C1 segment of cervical spinal cord (tissue), 14 donors: ENCODE results near the gene ADAMTS2.

Experiments
- DNase-seq, 14 donors: peaks; one replicate each; lab custom pipeline; 2025; lab: John Stamatoyannopoulos, UW

Gene ADAMTS2

DNA sequence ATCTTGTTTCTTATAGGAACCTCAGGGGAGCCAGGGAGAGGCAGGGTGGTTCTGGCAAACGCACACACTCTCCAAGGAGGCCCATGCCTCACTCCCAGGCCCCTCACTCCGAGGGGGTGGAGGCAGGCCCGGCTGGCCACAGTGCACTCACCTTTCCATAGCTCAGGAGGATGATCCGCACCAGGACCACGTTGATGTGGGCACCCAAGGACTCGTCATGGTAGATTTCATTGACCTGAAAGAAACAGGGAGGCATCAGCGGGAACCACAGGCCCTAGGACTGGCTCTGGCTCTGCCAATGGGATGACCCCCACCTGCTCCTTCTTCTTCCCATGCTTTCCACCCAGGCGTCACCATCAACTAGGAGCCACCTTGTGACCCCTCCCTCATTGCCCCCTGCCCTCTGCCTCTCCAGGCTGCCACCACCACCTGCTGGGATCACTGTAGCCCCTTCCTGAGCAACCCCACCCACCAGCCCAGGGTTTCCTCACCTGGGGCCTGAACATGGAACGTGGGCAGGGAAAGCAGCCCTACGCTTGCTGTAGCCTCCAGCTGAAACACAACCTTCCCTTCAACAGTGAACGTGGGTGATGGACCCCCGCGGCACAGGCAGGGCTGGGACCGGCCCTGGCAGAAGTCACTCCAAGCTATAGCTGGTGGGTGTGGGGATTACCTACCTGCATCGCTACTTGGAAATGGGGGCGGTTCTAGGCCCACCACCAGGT, 164.2 kb downstream of the ADAMTS2 start:
- DNase-seq, result no peak

- no peak for DNase-seq
These were observed 165.1 kb downstream of the ADAMTS2 start for GRCh38 chr5:179180061-179180610.

GRCh38 chr5:179177711-179178575, 167.3 kb downstream of the ADAMTS2 start:
- DNase-seq, result peak in 1 of 14 donors; percentile 7

DNA sequence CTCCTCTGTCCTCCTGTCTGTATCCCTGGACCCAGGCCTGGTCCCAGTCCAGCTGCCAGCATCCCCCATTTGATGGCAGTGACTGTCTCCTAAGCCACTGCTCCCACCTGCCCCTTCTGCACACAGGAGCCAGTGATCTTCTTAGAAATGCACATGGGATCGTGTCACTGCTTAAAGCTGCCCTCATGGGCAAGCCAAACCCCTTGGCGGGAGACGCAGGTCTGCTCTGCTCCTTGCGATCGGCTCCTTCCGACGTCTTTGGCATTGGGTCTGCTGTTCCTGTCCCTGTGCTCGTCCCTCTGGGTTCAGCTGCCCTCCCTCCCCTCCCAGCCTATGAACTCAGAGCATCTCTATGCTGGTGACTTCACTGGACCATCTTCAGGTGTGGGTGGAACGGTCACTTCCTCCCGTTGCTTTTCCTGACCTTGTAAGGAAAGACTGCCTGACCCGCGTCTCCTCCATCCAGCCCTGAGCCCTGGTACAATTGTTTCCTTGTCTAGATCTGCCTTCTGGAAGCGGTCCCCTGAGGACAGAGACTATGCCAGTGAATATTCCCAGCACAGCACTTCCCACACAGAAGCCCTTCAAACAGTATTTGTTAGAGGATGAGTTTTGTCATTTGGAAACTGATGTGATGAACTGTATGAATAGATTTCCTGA, 168.6 kb downstream of the ADAMTS2 start:
- peak in 2 of 14 donors; percentile 5 to 20 for DNase-seq

- no peak for DNase-seq
These were observed 169.1 kb downstream of the ADAMTS2 start for GRCh38 chr5:179176166-179176565.

- DNase-seq, result no peak
These were observed 173.2 kb downstream of the ADAMTS2 start for GRCh38 chr5:179171816-179172745.

DNA sequence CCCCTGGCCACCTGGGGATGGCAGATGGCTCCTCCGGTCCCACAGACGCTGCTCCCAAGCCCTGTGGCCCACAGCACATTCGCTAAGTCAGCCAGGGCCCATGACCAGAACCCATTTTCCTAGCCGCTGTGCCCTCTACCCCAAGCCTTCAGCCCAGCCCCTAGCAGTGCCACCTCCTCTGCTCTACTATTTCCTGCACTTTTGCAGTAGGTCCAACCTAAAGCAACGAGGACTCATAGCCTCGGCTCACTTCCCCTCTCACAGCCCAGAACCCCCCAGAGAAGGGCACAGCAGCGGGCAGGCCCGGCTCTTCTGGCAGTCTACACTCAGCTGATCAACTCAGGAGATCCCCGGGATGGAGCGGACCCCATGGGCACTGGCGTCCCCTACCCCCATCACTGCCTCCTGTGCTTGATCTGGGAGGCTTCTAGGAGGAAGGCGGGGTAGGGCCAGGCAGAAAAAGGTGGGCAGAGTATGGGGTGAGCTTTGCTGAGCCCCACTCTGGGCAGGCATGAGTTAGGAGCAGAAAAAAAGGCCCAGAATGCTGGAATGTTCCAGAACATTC, 173.9 kb downstream of the ADAMTS2 start:
- DNase-seq, result no peak

GRCh38 chr5:179170606-179171005, 174.7 kb downstream of the ADAMTS2 start:
- DNase-seq, result no peak

GRCh38 chr5:179169836-179170235, 175.4 kb downstream of the ADAMTS2 start:
- DNase-seq, result no peak

- no peak for DNase-seq
These were observed 176.6 kb downstream of the ADAMTS2 start for GRCh38 chr5:179168664-179169063.

- DNase-seq, result no peak
These were observed 177.3 kb downstream of the ADAMTS2 start for GRCh38 chr5:179167871-179168451.

GRCh38 chr5:179166886-179167841, 178.1 kb downstream of the ADAMTS2 start:
- peak in 8 of 14 donors; percentile 13 to 72 (median 40) for DNase-seq

- no peak for DNase-seq
These were observed 178.9 kb downstream of the ADAMTS2 start for GRCh38 chr5:179166171-179166885.

- no peak for DNase-seq
These were observed 179.7 kb downstream of the ADAMTS2 start for GRCh38 chr5:179165421-179166170.

GRCh38 chr5:179164331-179165311, 180.6 kb downstream of the ADAMTS2 start:
- peak in 1 of 14 donors; percentile 68 for DNase-seq
